ENCODE data around the gene CCDC88C.
"Not testable (repeated sequence)": the region's sequence is repeated elsewhere in the genome, so short reads cannot be mapped to it uniquely, and the experiment has no call there.

CCDC88C gene

DNA sequence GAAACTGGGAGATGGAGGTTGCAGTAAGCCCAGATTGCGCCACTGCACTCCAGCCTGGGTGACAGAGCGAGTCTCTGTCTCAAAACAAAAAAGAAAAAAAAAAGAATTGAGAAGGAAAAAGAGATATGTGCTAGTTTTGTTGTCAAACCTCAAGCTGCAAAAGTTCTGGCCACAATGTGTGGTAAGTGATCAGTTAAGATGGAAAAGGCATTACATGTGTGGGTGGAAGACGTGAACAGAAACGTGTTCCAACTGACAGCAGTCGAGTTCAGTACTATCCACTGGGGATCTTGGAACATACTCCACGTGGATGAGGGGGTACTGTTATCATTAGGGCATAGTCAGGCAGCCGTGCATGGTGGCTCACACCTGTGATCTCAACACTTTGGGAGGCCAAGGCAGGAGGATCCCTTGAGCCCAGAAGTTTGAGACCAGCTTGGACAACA lies 190.4 kb downstream of the CCDC88C start:
- DNase-seq (ENCODE audit: low spot score), result no peak

GRCh38 chr14:91226360-91226759 lies 191.3 kb downstream of the CCDC88C start:
- DNase-seq (ENCODE audit: low spot score), result not testable (repeated sequence)

DNA sequence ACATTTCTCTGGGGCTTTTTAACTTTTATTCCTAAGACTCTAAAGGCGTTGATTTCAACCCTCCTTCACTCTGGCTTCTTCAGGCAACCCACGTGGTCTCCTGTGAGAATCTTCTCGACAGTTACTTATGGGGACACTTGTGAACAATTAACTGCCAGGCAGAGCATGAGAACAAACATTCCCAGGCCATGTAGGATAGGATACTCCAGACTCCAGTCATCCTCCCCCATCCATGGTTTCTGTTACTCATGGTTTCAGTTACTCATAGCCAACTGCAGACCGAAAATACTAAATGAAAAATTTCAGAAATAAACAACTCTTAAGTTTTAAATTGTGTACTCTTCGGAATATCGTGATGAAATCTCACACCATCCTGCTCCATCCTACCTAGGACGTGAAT lies 192.6 kb downstream of the CCDC88C start:
- DNase-seq (ENCODE audit: low spot score), result no peak

DNA sequence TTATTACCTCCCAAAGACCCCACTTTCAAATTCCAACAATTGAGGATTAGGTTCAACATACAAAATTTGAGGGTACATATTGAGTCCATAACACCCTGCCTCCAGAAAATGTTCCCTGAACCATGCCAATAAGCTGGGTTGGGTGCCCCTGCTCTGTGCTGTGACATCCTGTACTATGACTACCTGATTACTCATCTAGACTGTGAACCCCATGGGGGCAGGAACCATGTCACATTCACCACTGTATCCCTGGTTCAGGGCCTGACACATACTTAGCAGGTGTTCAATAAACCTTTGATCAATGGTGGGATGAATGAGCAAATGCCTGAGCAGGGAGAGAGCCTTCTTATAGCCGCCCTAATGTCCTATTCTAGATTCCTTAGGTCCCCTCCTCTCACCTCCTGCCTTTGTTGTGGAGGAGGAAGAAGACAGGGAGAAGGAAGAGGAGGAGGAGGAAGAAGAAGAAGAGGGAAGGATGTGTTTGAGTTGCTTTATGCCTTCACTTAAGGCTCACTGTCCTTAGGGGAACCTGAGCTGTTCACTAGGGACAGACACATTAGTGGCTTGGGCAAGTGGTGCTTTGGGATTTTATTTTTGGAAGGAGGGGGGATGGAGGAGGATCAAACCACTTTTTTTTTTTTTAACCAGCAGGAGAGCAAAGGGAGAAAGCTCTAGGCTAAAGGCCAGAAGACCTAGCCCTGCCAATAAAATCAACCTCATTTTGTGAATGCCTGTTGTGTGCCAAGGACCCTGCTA lies 194.4 kb downstream of the CCDC88C start:
- DNase-seq (ENCODE audit: low spot score), result no peak

All from Ammon's horn (tissue), 1 donor.